ENCODE measurements around the gene PYGO1. TPM values are rescaled to one million over a fixed set of nuclear protein-coding genes. Genes with fewer than 3 reads are reported as not detected.

Gene PYGO1, protein sequence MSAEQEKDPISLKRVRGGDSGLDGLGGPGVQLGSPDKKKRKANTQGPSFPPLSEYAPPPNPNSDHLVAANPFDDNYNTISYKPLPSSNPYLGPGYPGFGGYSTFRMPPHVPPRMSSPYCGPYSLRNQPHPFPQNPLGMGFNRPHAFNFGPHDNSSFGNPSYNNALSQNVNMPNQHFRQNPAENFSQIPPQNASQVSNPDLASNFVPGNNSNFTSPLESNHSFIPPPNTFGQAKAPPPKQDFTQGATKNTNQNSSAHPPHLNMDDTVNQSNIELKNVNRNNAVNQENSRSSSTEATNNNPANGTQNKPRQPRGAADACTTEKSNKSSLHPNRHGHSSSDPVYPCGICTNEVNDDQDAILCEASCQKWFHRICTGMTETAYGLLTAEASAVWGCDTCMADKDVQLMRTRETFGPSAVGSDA
- total RNA-seq = under 1 TPM in 1 of 3 donors, not detected in 2; 0.16 TPM
- total RNA-seq (2013) = 0.07 TPM

DNA sequence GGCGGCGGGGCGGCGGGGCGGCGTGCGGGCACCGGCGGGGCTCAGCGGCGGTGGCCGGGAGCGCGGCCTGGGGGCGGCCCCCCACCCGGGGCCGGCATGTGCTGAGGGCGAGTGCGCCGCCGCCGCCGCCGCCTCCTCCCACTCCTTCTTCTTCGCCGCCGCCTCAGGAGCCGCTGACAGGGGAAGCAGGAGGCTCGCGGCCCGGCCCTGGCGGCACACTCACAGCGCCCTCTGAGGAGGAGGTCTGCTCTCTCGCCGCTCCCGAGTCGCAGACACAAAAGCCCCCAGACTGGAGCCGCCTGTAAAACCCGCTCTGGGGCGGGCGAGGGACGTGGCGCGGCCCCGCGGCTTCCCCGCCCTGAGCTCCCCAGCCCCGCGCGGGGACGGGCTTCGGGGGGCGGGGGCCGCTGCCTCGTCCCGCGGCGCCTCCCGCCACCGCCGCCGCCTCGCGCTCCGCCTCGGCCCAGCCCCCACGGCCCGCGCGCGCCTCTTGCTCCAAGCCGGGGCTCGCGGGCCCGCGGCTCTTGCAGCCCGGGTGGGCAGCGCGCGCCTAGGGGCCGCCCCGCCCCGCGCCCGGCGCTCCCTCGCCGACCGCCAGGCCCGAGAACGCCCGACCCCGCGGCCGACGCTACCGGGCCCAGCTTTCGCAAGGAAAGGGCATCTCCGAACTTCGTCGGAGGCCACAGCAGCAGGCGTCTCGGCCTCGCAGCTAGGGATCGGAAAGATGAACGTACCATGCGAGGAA lies at the start of gene PYGO1:
PYGO1 (minus strand) TSS at position 276 of the 745 bp plus-strand sequence. CDS start 462 bp downstream, outside the sequence.
- peaks cover 36% of the 10 kb centered on the region for H3K27me3 ChIP-seq (ENCODE audit: control insufficient read depth, insufficient read depth, low read length)
- H3K4me3 ChIP-seq (ENCODE audit: low read length) = peak within 1 kb of the TSS; percentile 29

DNA sequence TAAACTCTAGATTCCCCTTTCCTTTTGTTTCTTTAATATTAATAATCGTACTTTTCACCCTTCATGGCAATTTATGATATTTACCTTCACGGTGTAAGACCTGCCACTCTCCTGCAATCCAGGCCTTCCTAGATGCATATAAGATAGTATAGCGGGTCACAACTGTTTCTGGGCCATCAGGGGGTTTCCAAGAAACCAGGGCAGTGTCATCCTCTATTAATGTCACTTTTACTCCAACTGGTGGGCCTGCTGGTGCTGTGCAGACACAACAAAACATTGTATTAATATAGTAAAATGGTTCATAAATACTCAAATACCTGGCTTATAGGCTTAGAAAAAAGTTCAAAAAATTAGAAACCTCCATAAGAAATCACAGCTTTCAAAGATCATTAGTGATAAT lies 48.9 kb upstream of the PYGO1 start:
- Mint-ChIP-seq H3K4me3 (no peak overlapping the region), H3K27ac (no peak overlapping the region), H3K27me3 (ENCODE audit: low read depth in 2 of 2) (peaks cover 7% of the 10 kb centered on the region in 2 donors), H3K4me1 (no peaks in the 10 kb centered on the region), H3K36me3 (no peaks in the 10 kb centered on the region), H3K9me3 (no peaks in the 10 kb centered on the region)
- 90% methylated on average over 3 of the region's 3 CpGs for WGBS (ENCODE audit: insufficient coverage)
- no peaks in the 10 kb centered on the region for H3K4me1 ChIP-seq (ENCODE audit: control insufficient read depth, insufficient read depth, low read length)
- no peak overlapping the region for H3K4me3 ChIP-seq (ENCODE audit: low read length)
- no peak for DNase-seq
- intact Hi-C loops (cut with micrococcal nuclease) = no loop called here
- no peaks in the 10 kb centered on the region for H3K36me3 ChIP-seq (ENCODE audit: control insufficient read depth, insufficient read depth, low read length)
- TF ChIP-seq, protein P1, sequence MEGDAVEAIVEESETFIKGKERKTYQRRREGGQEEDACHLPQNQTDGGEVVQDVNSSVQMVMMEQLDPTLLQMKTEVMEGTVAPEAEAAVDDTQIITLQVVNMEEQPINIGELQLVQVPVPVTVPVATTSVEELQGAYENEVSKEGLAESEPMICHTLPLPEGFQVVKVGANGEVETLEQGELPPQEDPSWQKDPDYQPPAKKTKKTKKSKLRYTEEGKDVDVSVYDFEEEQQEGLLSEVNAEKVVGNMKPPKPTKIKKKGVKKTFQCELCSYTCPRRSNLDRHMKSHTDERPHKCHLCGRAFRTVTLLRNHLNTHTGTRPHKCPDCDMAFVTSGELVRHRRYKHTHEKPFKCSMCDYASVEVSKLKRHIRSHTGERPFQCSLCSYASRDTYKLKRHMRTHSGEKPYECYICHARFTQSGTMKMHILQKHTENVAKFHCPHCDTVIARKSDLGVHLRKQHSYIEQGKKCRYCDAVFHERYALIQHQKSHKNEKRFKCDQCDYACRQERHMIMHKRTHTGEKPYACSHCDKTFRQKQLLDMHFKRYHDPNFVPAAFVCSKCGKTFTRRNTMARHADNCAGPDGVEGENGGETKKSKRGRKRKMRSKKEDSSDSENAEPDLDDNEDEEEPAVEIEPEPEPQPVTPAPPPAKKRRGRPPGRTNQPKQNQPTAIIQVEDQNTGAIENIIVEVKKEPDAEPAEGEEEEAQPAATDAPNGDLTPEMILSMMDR (IDR thresholded peaks at IDR 0.05) = no peak
- no peaks in the 10 kb centered on the region for H3K27me3 ChIP-seq (ENCODE audit: control insufficient read depth, insufficient read depth, low read length)
- H3K9me3 ChIP-seq (ENCODE audit: control insufficient read depth, insufficient read depth, low read length) = no peaks in the 10 kb centered on the region
- H3K27ac ChIP-seq (ENCODE audit: low read length) = no peak overlapping the region
- ATAC-seq = no peak

More for the DNA sequence above, at the start of gene PYGO1:
- H3K9me3 ChIP-seq (ENCODE audit: control insufficient read depth, insufficient read depth, low read length) = no peaks in the 10 kb centered on the region
- no peak within 1 kb of the TSS for H3K27ac ChIP-seq (ENCODE audit: low read length)
- TF ChIP-seq, protein P1 (IDR thresholded peaks at IDR 0.05) = no peak
- DNase-seq (peak; percentile 17 to 43), ATAC-seq (peak; percentile 52 to 72 (median 68))
- peak within 1 kb of the TSS; percentile 84 for H3K4me3 Mint-ChIP-seq
- intact Hi-C loops (cut with micrococcal nuclease) = no loop called here
- H3K27ac Mint-ChIP-seq = no peak within 1 kb of the TSS
- peaks cover 26 to 42% of the 10 kb centered on the region in 2 donors for H3K27me3 Mint-ChIP-seq (ENCODE audit: low read depth in 2 of 2)
- H3K4me1 ChIP-seq (ENCODE audit: control insufficient read depth, insufficient read depth, low read length) = peaks cover 10% of the 10 kb centered on the region
- WGBS (ENCODE audit: insufficient coverage) = 1% methylated on average over 107 of the region's 107 CpGs
- H3K9me3 Mint-ChIP-seq = no peaks in the 10 kb centered on the region
- H3K36me3 ChIP-seq (ENCODE audit: control insufficient read depth, insufficient read depth, low read length) = no peaks in the 10 kb centered on the region
- peaks cover 0 to 5% of the 10 kb centered on the region in 2 donors for H3K4me1 Mint-ChIP-seq
- H3K36me3 Mint-ChIP-seq = peaks cover 4% of the 10 kb centered on the region

DNA sequence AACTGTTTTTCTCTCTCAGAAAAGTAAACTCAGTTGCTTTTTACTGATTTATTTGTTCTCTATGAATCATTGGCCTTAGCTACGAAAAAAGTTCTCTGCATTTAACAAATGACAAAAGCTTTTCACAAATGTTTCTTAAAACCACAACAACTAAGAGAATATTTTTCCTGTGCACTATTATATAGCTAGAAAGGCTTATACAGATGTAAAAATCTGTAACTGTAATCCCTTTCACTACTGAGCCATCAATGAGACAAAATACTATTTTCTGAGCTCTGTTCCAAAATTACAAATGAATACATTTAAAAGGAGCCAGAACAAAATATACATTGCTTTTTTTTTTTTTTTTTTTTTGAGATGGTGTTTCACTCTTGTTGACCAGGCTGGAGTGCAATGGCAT lies 45.6 kb upstream of the PYGO1 start:
- WGBS (ENCODE audit: insufficient coverage) = no CpG with 5 or more reads among the region's 1 CpG
- Mint-ChIP-seq H3K9me3 (no peaks in the 10 kb centered on the region), H3K36me3 (no peaks in the 10 kb centered on the region), H3K4me3 (no peak overlapping the region), H3K27me3 (ENCODE audit: low read depth in 2 of 2) (peaks cover 0 to 11% of the 10 kb centered on the region in 2 donors), H3K27ac (no peak overlapping the region), H3K4me1 (no peaks in the 10 kb centered on the region)
- Histone ChIP-seq H3K27ac (ENCODE audit: low read length) (no peak overlapping the region), H3K4me1 (ENCODE audit: control insufficient read depth, insufficient read depth, low read length) (no peaks in the 10 kb centered on the region), H3K36me3 (ENCODE audit: control insufficient read depth, insufficient read depth, low read length) (no peaks in the 10 kb centered on the region), H3K4me3 (ENCODE audit: low read length) (no peak overlapping the region), H3K27me3 (ENCODE audit: control insufficient read depth, insufficient read depth, low read length) (no peaks in the 10 kb centered on the region), H3K9me3 (ENCODE audit: control insufficient read depth, insufficient read depth, low read length) (no peaks in the 10 kb centered on the region)
- DNase-seq = no peak
- no peak for ATAC-seq
- TF ChIP-seq, protein P1 (IDR thresholded peaks at IDR 0.05) = no peak
- intact Hi-C loops (cut with micrococcal nuclease) = no loop called here
